WTC11 (cell line): ENCODE data around the gene PTX4.

ENCODE experiments used
- GABPB1 ChIP-seq: sonication (generic); formaldehyde crosslinking; IDR thresholded peaks from 2 replicates; pipeline ENCODE4 v1.8.1; 2023; ENCODE audit warnings: mild to moderate bottlenecking, missing genetic modification reagents
- JUN ChIP-seq: sonication (generic); formaldehyde crosslinking; IDR thresholded peaks from 2 replicates; pipeline ENCODE4 v1.8.0; 2023; ENCODE audit warnings: mild to moderate bottlenecking, missing genetic modification reagents
- RELA ChIP-seq: sonication (generic); formaldehyde crosslinking; IDR thresholded peaks from 2 replicates; pipeline ENCODE4 v1.8.1; 2022; ENCODE audit warnings: missing genetic modification reagents, mild to moderate bottlenecking, borderline replicate concordance
- TEAD4 ChIP-seq: sonication (generic); formaldehyde crosslinking; IDR thresholded peaks from 2 replicates; pipeline ENCODE4 v1.8.0; 2022; ENCODE audit warnings: mild to moderate bottlenecking, missing genetic modification reagents
- ZBTB21 ChIP-seq: sonication (generic); formaldehyde crosslinking; IDR thresholded peaks from 2 replicates; pipeline ENCODE4 v1.8.1; 2023; ENCODE audit warnings: mild to moderate bottlenecking, missing genetic modification reagents, borderline replicate concordance
- ZNF138 ChIP-seq: sonication (generic); formaldehyde crosslinking; conservative IDR thresholded peaks from 2 replicates; pipeline ENCODE4 v1.8.1; 2022; ENCODE audit warnings: mild to moderate bottlenecking, moderate library complexity, missing genetic modification reagents
- ZNF263 ChIP-seq: sonication (generic); formaldehyde crosslinking; IDR thresholded peaks from 2 replicates; pipeline ENCODE4 v1.8.1; 2022; ENCODE audit warnings: low read depth, mild to moderate bottlenecking, moderate library complexity, missing genetic modification reagents
- ZNF423 ChIP-seq: fragments of 250-450 bp; sonication (Bioruptor Pico); IDR thresholded peaks from 2 replicates; pipeline ENCODE4 v2.1.2; 2022; ENCODE audit warnings: mild to moderate bottlenecking, moderate library complexity
- TF ChIP-seq, protein P1 (sequence below): fragments of 200-600 bp; IDR thresholded peaks from 2 replicates; pipeline ENCODE4 v1.8.0; 2022; ENCODE audit warnings: antibody characterized with exemption
- TF ChIP-seq, protein P2 (sequence below): sonication (generic); formaldehyde crosslinking; IDR thresholded peaks from 2 replicates; pipeline ENCODE4 v1.8.0; 2022; ENCODE audit warnings: mild to moderate bottlenecking, missing genetic modification reagents
- TF ChIP-seq, protein P3 (sequence below): sonication (generic); formaldehyde crosslinking; IDR thresholded peaks from 2 replicates; pipeline ENCODE4 v1.8.0; 2022; ENCODE audit warnings: mild to moderate bottlenecking, missing genetic modification reagents
- TF ChIP-seq, protein P4 (sequence below): sonication (generic); formaldehyde crosslinking; IDR thresholded peaks from 2 replicates; pipeline ENCODE4 v1.8.0; 2022; ENCODE audit warnings: missing genetic modification reagents

DNA sequence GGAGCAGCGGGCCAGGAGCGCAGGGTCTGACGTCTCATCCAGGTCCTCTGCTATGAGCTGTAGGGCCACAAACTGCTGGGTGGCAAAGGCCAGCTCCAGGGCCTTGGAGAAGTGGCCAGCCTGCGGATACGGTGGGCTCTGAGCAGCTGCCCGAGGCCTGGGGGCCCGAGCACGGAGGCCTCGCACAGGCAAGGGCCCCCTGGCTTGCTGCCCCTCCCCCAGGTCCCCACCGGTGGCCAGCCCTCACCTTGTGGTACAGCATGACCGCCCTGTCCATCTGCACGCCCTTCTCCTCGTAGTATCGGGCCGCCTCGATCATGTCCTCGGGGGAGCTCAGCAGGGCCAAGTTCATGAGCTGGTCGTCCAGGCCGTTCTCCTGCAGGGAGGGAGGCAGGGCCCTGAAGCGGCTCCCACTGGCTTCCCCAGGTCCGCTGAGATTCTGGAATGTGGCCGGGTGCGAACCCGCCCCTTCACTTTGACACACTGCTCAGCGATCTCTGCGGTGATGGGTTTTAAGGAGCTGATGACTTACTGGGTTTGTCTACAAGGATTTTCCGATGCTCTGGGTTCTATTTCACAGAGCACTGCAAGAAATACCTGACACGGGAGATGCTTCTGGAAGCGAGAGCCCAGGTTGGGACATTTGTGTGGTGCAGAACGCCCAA, 35.0 kb upstream of the PTX4 start:
- TF ChIP-seq, protein P1, sequence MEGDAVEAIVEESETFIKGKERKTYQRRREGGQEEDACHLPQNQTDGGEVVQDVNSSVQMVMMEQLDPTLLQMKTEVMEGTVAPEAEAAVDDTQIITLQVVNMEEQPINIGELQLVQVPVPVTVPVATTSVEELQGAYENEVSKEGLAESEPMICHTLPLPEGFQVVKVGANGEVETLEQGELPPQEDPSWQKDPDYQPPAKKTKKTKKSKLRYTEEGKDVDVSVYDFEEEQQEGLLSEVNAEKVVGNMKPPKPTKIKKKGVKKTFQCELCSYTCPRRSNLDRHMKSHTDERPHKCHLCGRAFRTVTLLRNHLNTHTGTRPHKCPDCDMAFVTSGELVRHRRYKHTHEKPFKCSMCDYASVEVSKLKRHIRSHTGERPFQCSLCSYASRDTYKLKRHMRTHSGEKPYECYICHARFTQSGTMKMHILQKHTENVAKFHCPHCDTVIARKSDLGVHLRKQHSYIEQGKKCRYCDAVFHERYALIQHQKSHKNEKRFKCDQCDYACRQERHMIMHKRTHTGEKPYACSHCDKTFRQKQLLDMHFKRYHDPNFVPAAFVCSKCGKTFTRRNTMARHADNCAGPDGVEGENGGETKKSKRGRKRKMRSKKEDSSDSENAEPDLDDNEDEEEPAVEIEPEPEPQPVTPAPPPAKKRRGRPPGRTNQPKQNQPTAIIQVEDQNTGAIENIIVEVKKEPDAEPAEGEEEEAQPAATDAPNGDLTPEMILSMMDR = no peak
- TF ChIP-seq ZNF138 (CRISPR knock-in tag) (no peak), ZNF423 (CRISPR knock-in tag) (no peak), JUN (no peak), RELA (CRISPR knock-in tag) (no peak), ZNF263 (CRISPR knock-in tag) (no peak), TEAD4 (CRISPR knock-in tag) (no peak), ZBTB21 (CRISPR knock-in tag) (no peak), GABPB1 (CRISPR knock-in tag) (no peak)
- TF ChIP-seq, protein P2, sequence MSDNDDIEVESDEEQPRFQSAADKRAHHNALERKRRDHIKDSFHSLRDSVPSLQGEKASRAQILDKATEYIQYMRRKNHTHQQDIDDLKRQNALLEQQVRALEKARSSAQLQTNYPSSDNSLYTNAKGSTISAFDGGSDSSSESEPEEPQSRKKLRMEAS (CRISPR knock-in tag) = no peak
- TF ChIP-seq, protein P3, sequence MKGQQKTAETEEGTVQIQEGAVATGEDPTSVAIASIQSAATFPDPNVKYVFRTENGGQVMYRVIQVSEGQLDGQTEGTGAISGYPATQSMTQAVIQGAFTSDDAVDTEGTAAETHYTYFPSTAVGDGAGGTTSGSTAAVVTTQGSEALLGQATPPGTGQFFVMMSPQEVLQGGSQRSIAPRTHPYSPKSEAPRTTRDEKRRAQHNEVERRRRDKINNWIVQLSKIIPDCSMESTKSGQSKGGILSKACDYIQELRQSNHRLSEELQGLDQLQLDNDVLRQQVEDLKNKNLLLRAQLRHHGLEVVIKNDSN = no peak
- TF ChIP-seq, protein P4, sequence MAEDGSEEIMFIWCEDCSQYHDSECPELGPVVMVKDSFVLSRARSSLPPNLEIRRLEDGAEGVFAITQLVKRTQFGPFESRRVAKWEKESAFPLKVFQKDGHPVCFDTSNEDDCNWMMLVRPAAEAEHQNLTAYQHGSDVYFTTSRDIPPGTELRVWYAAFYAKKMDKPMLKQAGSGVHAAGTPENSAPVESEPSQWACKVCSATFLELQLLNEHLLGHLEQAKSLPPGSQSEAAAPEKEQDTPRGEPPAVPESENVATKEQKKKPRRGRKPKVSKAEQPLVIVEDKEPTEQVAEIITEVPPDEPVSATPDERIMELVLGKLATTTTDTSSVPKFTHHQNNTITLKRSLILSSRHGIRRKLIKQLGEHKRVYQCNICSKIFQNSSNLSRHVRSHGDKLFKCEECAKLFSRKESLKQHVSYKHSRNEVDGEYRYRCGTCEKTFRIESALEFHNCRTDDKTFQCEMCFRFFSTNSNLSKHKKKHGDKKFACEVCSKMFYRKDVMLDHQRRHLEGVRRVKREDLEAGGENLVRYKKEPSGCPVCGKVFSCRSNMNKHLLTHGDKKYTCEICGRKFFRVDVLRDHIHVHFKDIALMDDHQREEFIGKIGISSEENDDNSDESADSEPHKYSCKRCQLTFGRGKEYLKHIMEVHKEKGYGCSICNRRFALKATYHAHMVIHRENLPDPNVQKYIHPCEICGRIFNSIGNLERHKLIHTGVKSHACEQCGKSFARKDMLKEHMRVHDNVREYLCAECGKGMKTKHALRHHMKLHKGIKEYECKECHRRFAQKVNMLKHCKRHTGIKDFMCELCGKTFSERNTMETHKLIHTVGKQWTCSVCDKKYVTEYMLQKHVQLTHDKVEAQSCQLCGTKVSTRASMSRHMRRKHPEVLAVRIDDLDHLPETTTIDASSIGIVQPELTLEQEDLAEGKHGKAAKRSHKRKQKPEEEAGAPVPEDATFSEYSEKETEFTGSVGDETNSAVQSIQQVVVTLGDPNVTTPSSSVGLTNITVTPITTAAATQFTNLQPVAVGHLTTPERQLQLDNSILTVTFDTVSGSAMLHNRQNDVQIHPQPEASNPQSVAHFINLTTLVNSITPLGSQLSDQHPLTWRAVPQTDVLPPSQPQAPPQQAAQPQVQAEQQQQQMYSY (CRISPR knock-in tag) = no peak
